ENCODE data around the gene BANF2. TPM values are rescaled to one million over a fixed set of nuclear protein-coding genes. Genes with fewer than 3 reads are reported as not detected.
"Not testable (repeated sequence)": the region's sequence is repeated elsewhere in the genome, so short reads cannot be mapped to it uniquely, and the experiment has no call there.

Gene BANF2
- total RNA-seq, 1 donor from 2014 or later, result 2.2 TPM

DNA sequence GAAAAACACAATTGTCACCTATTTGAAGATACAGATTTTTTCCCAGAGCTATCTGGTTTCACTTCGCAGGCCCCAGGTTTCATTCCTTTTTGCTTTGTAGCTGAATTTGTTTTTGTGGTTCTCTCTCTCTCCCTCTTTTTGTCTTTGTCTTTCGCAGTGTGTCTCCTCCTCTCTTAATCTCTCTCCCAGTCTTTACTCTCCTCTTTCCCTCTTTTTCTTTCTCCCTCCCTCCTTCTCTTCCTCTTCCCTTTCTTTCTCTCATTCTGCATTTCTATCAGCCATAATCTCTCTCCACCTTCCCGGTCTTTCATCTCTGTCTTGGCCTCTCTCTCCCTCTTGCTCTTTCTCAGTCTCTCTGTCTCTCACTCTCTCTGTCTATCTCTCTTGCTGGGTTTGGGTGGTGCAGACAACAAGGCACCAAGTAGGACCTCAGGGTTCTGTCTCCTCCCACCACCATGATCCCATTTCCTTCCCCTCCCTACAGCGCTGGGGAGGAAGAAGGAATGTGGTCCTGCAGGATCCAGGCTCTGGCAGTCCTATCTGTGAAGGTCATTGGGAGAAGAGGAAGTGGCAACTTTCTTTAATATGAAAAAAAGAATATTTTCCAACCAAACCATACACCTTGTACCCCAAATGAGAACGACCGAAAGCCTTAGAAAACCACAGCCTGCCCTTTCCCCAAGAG is 63.2 kb downstream of the BANF2 start:
- DNase-seq (ENCODE audit: low spot score), result no peak

DNA sequence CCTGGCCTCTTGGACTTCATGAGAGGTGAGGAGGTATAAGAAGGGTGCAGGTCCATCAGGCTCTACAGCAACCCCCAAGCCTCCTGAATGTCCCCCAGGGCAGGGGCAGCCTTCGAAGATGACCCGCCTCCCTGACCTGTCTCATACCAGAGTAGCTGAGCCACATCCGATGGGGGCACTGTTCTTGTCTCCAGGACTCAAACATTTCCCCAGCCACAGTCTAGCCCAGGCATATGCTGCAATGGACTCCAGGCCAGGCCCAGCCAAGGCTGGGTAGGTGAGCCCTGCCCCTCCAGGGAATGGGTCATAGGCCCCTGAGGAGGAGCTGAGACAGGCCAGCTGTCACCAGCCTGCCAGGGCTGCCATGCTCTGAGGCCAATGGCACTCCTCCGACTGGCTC is 65.3 kb downstream of the BANF2 start:
- no peak for DNase-seq (ENCODE audit: low spot score)

DNA sequence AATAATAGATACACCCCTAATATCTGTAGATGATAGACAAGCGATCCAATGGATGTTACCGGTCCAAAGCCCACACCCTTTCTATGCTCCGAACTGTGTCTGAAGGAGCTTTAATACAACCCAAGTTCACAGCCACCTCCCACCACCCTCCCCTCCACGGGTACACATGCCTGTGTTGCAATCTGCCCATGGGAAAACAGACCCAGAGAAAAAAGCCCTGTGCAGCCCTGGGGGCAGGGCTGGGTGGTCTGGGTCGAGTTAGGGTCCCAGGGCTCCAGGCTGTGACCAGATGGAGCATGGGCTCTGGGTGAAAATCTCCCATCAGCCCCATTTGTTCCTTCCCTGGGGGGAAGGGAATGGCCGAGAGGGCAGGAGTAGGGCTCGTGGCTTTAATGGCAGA is 65.8 kb downstream of the BANF2 start:
- no peak for DNase-seq (ENCODE audit: low spot score)

DNA sequence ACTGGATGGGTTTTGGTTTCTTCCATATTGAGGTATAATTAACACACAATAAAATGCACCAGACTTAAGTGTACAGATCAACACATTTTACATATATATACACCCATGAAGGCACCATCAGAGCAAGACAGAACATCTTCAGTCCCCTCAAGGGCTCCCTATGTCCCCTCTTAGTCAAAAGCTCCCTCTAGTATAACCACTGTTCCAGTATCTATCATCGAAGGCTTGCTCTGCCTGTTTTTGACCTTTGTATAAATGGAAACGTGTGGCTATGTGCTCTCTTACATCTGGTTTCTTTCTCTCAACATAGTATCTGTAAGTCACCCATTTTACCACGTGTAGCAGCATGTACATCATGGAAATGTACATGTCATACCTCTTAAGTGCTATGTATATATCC is 66.5 kb downstream of the BANF2 start:
- DNase-seq (ENCODE audit: low spot score), result no peak

DNA sequence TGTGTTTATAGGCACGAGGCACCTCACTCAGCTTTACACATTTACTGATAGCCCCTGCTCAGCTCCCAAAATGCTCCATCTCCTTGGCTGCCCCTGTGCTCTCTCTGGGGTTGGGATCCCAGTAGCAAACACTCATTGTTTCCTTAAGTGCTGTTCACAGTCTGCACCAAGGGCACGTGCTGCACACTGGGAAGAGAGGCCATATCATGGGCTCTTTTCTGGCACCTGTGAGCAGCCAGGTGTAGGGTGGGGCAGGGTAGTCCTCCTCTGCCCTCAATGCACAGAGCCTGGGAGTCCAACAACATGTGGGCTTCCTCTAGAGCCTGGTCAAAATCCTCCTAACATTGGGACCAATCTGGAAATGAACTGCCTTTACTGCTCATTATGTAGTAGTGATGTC is 67.9 kb downstream of the BANF2 start:
- DNase-seq (ENCODE audit: low spot score), result no peak

DNA sequence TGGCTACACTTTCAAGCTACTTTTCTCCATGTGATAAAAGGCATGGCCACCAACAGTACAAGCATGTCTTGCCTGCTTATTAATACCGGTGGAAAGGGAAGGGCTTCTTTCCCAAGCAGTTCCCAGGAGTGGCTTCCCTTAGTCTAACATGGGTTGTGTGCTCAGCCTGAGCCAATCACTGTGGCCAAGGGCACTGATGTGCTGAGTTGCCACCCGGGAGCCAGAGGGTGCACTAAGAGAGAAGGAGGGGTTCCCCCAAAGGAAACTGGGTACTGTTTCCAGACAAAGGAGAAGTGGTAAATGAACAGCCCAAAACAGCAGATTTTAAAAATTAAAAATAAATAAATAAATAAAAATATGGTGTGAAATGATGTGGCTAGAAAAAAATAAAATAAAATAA is 68.5 kb downstream of the BANF2 start:
- DNase-seq (ENCODE audit: low spot score), result no peak

DNA sequence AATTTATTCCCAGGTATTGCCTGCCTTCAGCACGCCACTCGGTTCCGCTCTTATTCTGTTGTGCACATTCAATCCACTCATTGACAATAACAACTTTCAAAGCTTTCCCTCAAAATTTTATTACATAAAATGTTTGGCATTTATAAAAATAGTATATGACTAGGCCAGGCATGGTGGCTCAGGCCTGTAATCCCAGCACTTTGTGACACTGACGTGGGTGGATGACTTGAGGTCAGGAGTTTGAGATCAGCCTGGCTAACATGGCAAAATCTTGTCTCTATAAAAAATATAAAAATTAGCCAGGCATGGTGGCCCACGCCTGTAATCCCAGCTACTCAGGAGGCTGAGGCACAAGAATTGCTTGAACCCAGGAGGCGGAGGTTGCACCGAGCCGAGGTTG is 70.0 kb downstream of the BANF2 start:
- DNase-seq (ENCODE audit: low spot score), result not testable (repeated sequence)

DNA sequence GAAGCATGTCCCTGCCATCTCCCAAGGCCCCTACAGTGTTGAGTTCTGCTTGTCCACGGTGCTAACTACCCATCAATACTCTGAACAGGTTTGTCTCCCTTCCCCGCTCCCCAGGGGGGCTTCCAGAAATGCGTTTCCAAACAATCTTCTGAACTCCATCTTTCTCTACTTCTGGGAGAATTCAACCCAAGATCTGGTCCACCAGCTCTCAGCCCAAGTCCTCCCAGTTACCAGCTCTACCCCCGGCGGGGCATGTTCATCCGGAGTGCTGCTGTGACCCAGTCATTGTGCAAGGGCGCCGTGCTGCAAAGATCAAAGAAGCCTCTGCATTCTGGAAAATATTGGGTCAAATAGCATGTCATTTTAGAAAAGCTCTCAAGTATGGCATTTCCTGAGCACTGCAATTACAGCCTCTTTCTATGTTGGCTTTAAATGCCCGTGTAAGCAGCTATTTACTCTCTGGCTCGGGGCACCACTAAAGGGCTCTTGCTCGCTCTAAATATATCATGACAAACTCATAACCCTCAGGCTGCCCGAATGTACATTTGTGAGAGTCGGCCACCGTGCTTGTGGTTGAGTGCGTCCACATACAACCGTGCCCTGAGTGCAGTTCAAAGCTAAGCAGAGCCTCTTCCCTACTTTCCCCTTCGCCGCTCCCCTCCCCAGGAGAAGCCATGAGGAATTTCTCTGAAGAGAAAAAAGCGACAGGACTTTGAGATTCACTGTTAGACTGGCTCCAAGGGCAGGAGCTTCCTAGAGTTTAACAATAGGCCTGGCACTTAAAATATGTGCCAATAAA is 71.6 kb downstream of the BANF2 start:
- peak; percentile 41 for DNase-seq (ENCODE audit: low spot score)

DNA sequence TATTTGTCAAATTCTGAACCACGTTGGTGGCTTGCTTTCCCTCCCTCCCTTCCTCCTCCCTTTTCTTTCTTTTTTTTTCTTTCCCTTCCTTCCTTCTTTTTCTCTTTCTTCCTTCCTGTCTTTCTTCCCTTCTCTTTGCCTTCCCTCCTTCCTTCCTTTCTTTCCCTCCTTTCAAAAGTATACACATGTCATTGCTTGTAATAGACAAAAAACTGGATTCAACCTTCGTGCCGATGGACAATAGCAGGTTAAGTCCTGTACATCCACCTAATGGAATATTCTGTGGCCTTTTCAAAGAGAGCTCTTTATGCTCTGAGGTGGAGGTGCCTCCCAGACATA is 72.2 kb downstream of the BANF2 start:
- DNase-seq (ENCODE audit: low spot score), result no peak

DNA sequence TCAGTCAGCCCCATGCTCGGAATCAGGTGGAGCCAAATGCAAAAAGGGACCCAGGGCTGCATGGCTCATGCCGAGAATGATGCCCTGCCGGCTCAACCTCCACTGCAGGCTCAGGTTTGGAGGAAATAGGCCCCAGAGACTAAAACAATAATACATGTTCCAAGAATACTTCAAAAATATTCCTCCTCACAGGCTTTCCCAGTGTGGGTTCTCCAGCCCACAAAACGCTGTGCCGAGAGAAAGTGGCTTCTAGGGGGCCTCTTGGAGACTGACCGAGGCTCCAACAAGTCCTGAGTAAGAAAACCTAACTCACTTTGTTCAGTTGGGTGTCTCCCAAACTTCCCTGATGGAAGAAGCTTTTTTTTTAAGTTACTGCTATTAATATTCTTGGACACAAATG is 73.9 kb downstream of the BANF2 start:
- no peak for DNase-seq (ENCODE audit: low spot score)

DNA sequence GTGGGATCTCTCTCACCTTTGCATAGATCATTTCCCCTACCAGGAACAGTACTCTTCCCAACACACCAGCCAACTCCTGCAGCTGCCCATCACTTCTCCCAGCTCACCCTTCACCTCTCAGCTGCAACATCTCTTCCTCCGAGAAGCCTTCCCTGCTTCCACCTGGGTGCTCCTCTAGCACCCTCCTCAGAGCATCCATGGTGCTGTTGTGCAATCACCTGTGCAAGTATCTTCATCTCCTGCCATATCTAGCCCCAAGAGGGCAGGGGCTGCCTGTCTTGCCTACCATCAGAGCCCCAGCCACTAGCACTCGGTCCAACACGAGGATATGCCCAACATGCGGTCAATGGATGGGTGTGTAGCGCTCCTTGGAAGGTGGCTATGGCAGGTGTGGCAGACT is 75.8 kb downstream of the BANF2 start:
- DNase-seq (ENCODE audit: low spot score), result no peak

DNA sequence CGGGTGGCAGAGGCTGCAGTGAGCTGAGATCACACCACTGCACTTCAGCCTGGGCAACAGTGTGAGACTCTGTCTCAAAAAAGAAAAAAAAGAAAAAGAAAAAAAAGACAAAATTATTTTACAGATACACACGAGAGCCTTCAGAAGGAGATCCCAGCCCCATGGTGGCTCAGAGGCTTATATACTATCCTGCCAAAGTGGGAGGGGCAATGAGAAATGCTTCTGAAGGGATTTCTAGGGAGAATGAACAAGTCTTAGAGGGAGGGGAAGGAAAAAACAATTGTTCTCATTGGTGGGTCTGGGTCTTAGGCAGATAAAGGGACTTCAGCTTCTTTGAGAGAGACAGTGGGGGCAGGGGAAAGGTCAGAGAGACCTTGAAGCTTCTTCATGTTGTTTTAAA is 76.8 kb downstream of the BANF2 start:
- peak; percentile 45 for DNase-seq (ENCODE audit: low spot score)

DNA sequence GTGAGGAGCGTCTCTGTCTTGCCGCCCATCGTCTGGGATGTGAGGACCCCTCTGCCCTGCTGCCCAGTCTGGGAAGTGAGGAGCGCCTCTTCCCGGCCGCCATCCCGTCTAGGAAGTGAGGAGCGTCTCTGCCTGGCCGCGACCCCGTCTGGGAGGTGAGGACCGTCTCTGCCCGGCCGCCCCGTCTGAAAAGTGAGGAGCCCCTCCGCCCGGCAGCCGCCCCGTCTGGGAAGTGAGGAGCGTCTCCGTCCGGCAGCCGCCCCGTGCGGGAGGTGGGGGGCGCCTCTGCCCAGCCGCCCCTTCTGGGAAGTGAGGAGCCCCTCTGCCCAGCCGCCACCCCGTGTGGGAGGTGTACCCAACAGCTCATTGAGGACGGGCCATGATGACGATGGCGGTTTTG is 79.2 kb downstream of the BANF2 start:
- DNase-seq (ENCODE audit: low spot score), result not testable (repeated sequence)

DNA sequence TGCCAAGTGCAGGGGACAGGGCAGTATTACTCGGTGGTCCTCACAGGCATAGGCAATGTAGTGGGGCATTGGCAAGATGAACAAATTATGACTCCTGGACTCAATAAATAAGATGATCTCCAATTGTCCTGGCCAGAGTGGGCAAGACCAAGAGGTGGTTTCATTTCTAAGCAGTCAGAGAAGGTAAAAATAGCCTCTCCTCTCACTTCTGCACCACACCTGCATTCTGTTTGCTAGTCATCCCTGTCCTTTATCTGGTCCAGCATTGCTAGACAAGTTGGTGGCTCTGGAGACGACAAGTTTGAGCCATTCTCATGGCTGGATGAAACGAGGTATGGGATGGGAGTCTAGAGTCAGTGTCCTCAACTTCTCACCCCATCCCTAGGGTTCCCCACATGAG is 83.0 kb downstream of the BANF2 start:
- no peak for DNase-seq (ENCODE audit: low spot score)

DNA sequence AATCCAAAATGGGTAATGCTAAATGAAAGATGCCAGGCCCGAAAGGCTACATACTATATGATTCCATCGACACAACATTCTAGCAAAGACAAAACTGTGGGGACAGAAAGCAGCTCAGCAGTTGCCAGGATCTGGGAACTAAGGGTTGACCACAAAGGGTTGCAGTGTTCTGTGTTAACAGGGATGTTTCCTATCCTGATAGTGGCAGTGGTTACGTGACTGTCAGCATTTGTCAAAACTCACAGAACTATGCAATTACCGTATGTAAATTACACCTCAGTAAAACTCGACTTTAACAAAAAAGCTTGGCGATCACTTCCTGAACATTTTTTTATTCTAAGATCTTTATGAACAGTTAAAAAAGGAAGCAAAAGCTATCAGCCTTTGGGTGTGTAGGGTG is 83.9 kb downstream of the BANF2 start:
- DNase-seq (ENCODE audit: low spot score), result no peak

DNA sequence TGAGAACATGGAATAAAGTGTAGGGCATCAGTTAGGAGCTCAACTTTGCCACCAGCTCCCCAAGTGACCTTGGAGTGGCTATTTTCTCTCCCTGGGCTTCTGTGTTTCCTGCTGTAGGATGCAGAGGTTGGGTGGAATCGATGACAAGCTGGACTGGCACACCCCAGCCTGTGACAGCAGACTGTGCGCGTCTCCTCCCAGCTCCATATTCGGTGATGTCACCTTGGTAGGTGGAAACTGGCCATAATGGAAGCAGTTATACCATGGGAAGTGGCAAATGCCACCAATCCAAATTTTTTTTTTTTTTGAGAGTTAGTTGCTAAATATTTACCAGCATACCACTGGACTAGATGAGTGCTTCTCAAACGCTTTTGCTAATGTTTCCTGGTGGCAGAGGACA is 85.2 kb downstream of the BANF2 start:
- DNase-seq (ENCODE audit: low spot score), result no peak

Other genes starting within 250 kb of the BANF2 start
- gene BFSP1, start 168.6 kb upstream of the BANF2 start, total RNA-seq (ENCODE audit: insufficient read depth, low replicate concordance), result 2.9 TPM
- 878 TPM for gene DSTN, start 129.9 kb upstream of the BANF2 start, total RNA-seq (ENCODE audit: insufficient read depth, low replicate concordance)
- 124 TPM for gene RRBP1, start 17.7 kb upstream of the BANF2 start, total RNA-seq (ENCODE audit: insufficient read depth, low replicate concordance)

All from umbilical cord (tissue), 2 donors.